Measurements from ENCODE around the gene APMAP.

The APMAP gene

GRCh38 chr20:24977336-24977735 is 15.2 kb downstream of the APMAP start:
- Histone ChIP-seq H3K4me3 (no peak overlapping the region), H3K27ac (peak overlapping the region in 1 of 21 experiments; percentile 25)

DNA sequence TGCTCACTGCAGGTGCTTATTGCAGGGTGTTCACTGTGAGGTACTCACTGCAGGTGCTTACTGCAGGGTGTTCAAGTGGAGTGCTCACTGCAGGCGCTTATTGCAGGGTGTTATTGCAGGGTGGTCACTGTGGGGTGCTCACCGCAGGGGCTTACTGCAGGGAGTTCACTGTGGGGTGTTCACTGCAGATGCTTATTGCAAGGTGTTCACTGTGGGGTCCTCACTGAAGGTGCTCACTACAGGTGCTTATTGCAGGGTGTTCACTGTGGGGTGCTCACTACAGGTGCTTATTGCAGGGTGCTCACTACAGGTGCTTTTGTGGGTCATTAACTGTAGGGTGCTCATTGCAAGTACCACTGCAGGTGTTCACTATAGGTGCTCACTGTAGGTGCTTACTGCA is 20.2 kb downstream of the APMAP start:
- no peak overlapping the region for H3K4me3 ChIP-seq

DNA sequence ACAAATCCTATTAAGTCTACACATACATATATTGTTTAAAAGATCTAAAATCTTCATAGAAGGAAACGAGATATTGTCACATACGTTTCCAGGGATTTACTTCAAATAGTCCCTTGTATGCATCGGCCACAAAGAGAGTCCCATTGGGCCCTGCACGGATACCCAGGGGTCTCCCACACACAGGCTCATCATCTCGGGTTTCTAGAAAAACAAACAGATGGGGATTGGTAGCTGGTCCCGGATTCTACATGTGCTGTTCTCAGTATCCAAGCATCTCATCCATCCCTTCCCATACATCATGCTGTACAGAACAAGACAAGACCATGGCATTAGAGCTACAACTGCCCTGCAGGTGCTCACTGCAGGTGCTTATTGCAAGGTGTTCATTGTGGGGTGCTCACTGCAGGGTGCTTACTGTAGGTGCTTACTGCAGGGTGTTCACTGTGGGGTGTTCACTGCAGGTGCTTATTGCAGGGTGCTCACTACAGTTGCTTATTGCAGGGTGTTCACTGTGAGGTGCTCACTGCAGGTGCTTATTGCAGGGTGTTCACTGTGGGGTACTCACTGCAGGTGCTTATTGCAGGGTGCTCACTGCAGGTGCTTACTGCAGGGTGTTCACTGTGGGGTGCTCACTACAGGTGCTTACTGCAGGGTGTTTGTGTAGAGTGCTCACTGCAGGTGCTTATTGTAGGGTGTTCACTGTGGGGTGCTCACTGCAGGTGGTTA is 21.0 kb downstream of the APMAP start:
- Histone ChIP-seq H3K4me3 (no peak overlapping the region), H3K27ac (no peak overlapping the region)

More for the DNA sequence above, 20.2 kb downstream of the APMAP start:
- no peak overlapping the region for H3K27ac ChIP-seq

DNA sequence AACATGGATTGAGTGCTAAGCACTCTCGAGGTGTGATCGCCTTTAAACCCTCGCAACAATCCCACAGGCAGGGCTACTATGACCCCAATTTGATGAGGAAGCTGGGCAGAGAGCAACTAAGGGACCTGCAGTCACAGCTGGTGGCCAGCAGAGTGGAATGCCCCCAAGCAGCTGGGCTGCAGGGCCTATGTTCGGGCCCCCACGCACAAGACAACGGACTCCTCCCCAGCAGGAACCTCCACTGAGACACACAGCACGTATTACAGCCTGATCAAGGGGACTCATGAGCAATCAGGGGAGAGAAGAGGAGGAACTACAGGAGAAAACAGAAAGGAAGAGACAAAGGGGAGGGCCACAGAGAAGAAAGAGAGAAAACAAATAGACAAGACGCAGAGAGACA is 21.8 kb downstream of the APMAP start:
- Histone ChIP-seq H3K27ac (no peak overlapping the region), H3K4me3 (no peak overlapping the region)

GRCh38 chr20:24970030-24970553 is 22.5 kb downstream of the APMAP start:
- Histone ChIP-seq H3K4me3 (no peak overlapping the region), H3K27ac (no peak overlapping the region)

DNA sequence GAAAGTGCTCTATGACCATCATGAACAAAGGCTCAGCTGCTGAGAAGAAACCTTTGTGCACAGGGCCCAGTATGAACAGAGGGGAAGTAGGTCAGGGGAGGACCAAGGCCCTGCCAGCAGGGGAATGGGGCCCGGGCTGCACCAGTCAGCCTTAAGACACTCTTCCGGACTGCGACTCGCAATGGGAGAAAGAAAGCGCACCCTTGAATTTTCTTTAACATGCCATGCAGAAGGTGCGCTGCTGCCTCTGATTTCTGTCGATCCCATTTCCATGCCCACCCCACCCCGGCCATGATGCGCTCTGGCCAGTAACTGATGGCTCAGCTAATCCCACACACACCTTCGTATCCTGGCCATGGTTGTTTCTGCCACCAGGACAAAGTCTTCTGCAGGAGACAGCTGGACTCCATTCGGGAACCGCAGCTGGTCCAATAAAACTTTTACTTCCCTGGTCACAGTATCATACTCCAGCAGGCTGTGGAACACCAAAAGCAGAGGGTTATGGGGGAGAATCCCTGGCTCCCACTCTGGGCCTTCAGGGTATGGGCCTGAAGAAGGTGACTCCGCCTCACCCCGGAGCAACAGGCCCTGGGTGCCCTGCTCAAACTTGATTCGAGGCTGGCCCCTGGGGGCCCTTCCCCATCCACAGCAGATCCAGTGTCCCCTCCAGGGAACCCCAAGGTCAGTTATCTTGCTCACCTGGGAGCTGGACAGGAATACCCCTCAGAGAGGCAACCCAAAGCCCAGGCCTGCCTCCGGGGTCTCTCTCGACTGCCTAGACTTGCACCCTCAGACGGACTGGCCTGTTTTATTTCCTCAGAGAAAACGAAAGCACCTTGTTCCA is 23.1 kb downstream of the APMAP start:
- no peak overlapping the region for H3K4me3 ChIP-seq
- H3K27ac ChIP-seq, result no peak overlapping the region

DNA sequence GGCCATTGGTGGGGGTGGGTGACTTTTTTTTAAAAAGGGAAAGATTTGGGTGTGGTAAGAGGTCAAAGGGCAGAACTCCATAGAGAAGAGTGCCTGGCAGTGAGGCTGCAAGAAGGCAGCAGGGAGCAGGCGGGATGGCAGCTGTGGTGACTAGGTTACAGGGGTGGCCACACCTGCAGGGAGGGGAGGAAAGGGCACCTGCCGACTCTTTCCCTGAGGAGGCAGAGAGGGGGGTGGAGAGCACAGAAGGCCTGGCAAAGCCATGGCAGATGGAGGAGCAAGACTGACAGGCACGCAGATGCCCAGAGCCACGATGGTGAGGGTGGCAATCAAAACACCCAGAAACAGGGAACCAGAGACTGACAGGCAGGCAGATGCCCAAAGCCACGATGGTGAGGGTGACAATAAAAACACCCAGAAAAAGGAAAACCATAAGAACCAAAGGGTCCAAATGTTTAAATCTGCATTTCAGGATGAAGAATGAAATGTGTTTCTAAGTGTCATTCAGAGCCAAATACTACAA is 24.2 kb downstream of the APMAP start:
- Histone ChIP-seq H3K4me3 (no peak overlapping the region), H3K27ac (no peak overlapping the region)

DNA sequence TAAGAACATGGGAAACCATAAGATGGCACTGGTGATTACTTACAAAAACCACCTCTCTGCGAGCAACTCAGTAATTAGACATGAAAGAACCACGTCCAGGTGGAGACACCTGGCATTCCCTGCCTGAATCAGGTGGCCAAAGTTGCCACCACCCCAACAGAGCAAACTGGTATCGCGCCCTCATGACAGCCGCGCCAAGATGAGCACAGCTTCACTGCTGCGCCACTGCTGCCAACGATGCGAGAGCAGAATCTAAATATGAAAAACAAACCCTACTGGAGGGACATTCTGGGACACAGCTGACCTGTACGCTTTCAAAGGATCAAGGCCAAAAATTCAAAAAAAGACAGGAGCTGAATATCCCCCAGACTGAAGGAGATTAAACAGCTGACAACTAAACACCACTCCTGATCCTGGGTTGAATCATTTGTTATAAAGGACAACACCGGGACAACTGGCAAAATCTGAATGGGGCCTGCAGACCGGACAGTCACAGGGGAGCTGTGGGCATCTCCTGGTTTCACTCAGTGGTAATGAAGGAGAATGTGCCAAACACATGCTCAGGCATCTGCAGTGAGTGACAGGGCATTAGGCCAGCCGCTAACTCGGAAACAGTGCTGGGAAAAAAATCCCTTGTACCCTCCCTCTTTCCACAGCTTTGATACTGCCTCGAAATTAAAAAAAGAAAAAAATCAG is 26.1 kb downstream of the APMAP start:
- Histone ChIP-seq H3K27ac (no peak overlapping the region), H3K4me3 (no peak overlapping the region)

GRCh38 chr20:24965065-24965919 is 27.3 kb downstream of the APMAP start:
- no peak overlapping the region for H3K27ac ChIP-seq
- no peak overlapping the region for H3K4me3 ChIP-seq

DNA sequence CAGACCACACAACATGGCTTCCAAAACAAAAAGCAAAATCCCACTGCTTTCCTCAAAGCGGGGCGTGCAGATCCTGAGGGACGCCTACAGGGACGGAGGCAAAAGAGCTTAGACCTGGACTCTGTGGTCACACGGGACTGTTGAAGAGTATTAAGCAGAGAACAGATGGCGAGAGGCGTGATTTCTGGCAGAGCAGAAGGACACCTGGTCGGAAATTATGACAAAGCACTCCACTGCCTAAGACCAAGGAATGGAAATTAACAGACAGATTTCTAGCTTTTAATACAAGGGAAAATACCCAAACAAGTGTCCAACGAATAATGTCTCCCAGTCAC is 28.1 kb downstream of the APMAP start:
- no peak overlapping the region for H3K4me3 ChIP-seq
- no peak overlapping the region for H3K27ac ChIP-seq

- Histone ChIP-seq H3K4me3 (no peak overlapping the region), H3K27ac (no peak overlapping the region)
These were observed 28.7 kb downstream of the APMAP start for GRCh38 chr20:24963672-24964505.

DNA sequence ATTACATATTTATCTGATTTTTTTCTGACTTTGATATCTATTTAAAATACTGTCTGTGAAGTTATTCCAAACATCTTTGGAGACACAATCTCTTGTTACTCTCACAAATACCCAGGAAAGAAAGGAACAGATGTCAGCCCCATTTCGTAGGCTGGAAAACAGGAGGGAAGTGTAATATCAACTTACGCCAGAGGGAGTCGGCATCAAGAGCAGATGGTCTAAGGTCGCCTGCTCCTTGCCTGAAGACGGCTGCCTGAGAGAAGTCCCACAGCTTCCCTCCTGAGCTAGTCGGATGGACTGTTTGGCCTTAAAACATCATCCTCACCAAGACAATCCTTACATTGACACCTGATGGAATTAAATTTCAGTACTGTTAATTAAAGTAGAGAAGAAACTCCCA is 30.0 kb downstream of the APMAP start:
- Histone ChIP-seq H3K4me3 (no peak overlapping the region), H3K27ac (peak overlapping the region in 1 of 21 experiments; percentile 35)

GRCh38 chr20:24962182-24962492 is 30.4 kb downstream of the APMAP start:
- Histone ChIP-seq H3K4me3 (no peak overlapping the region), H3K27ac (peak overlapping the region in 1 of 21 experiments; percentile 35)

DNA sequence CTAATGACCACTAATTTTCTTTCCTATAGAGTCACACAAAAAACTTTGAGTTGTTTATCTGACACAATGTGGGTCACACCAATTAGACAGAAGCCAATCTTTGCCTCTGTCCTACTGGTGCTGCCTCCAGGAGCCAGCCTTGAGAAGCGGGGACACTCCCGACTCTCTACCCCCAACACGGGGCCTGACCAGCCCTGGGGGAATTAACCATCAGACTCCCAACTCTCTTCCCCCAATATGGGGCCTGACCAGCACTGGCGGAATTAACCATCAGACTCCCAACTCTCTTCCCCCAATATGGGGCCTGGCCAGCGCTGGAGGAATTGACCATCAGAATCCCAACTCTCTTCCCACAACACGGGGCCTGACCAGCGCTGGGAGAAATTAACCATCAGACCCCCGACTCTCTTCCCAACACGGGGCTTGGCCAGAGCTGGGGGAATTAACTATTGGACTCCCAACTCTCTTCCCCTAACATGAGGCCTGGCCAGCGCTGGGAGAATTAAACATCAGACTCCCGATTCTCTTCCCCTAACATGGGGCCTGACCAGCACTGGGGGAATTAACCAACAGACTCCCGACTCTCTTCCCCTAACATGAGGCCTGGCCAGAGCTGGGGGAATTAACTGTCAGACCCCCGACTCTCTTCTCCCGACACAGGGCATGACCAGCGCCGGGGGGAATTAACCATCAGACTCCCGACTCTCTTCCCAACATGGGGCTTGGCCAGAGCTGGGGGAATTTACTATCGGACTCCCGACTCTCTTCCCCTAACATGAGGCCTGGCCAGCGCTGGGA is 31.0 kb downstream of the APMAP start:
- peak overlapping the region in 8 of 21 experiments; percentile 16 to 72 (median 35) for H3K27ac ChIP-seq
- H3K4me3 ChIP-seq, result no peak overlapping the region

GRCh38 chr20:24960861-24961260 is 31.7 kb downstream of the APMAP start:
- Histone ChIP-seq H3K4me3 (no peak overlapping the region), H3K27ac (peak overlapping the region in 9 of 21 experiments; percentile 10 to 75 (median 54))

- H3K27ac ChIP-seq, result peak overlapping the region in 13 of 21 experiments; percentile 3 to 75 (median 42)
- no peak overlapping the region for H3K4me3 ChIP-seq
These were observed 32.2 kb downstream of the APMAP start for GRCh38 chr20:24960302-24960801.

- no peak overlapping the region for H3K4me3 ChIP-seq
- peak overlapping the region in 13 of 21 experiments; percentile 3 to 75 (median 42) for H3K27ac ChIP-seq
These were observed 32.8 kb downstream of the APMAP start for GRCh38 chr20:24959591-24960301.

Measured in skin epidermis (tissue), 12 donors.